ENCODE data around the gene EBLN2. TPM values are rescaled to one million over a fixed set of nuclear protein-coding genes. Genes with fewer than 3 reads are reported as not detected.

EBLN2 gene
- total and polyA plus RNA-seq, 5 donors: 1.0 to 2.6 (median 1.2) TPM

DNA sequence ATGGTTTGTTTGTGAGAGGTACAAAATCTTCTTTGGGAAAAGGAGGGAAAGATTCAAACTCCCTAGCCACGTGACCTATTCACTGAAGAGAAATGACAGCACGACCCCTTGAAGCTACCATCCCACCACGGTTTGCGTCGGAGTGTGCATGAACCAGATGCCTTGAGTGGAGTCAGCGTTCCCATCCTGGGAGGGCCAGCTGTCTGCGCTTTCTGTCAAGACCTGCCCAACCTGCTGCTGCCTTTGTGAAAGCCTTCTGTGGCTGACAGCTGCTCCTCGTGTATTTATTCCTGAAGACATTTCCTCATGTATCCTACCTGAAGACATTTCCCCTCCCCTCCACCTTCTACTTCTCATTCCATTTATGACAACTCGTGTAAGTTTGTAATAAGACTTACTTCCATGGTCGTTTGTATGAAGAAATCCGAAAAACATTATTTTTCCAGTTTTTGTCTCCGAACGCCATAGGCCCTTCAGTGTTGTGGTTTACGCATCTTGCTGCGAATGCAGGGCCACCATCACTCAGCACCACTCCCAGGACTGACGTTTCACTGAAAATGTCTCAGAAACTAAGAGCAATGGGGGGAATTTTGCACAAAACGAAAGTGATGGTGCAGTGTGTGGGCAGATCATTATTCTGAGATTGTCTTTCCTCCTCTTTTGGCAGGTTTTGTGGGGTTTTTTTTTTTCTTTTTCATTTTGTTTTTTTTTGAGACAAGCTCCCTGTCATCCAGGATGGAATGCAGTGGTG lies 18.9 kb downstream of the EBLN2 start:
- no peak overlapping the region for H3K4me3 ChIP-seq (ENCODE audit: low read length)
- ATAC-seq: no peak
- WGBS: 76% methylated on average over 17 of the region's 17 CpGs

DNA sequence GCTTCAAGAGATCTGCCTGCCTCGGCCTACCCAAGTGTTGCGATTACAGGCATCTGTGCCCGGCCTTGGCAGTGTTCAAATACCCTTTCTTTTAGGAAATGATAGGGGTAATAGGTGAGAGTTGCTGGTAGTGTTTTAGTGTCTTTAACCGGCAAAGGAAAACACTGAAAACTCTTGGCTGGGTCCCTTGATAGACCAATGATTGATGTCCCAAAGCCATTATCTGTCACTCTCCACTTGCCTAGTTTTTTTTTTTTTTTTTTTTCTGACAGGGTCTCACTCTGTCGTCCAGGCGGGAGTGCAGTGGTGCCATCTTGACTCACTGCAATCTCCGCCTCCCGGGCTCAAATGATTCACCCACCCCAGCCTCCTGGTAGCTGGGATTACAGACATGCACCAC lies 19.7 kb downstream of the EBLN2 start:
- no peaks in the 10 kb centered on the region for H3K27me3 ChIP-seq (ENCODE audit: control insufficient read depth, insufficient read depth)
- DNase-seq (no peak), ATAC-seq (no peak)
- H3K9me3 ChIP-seq (ENCODE audit: control insufficient read depth, low read length): no peaks in the 10 kb centered on the region
- intact Hi-C loops (cut with DNase I): loop anchor here in 2 of 4 donors (10.0 kb wide), 3 partner anchors 146 to 1206 kb away; partner anchors contain the start of gene SHQ1 (in 1 of the 2)
- 95% methylated on average over 8 of the region's 8 CpGs for WGBS
- no peaks in the 10 kb centered on the region for H3K4me1 ChIP-seq (ENCODE audit: control insufficient read depth, insufficient read depth, low read length)
- H3K4me3 ChIP-seq (ENCODE audit: low read length): no peak overlapping the region
- no peak overlapping the region for H3K27ac ChIP-seq (ENCODE audit: low read length)

More for the DNA sequence above, 18.9 kb downstream of the EBLN2 start:
- H3K27ac ChIP-seq (ENCODE audit: low read length): no peak overlapping the region
- no peaks in the 10 kb centered on the region for H3K9me3 ChIP-seq (ENCODE audit: control insufficient read depth, low read length)
- no peak for DNase-seq
- H3K27me3 ChIP-seq (ENCODE audit: control insufficient read depth, insufficient read depth): no peaks in the 10 kb centered on the region
- H3K4me1 ChIP-seq (ENCODE audit: control insufficient read depth, insufficient read depth, low read length): no peaks in the 10 kb centered on the region
- intact Hi-C loops (cut with DNase I): loop anchor here in 2 of 4 donors (10.0 kb wide), 3 partner anchors 146 to 1206 kb away; partner anchors contain the start of gene SHQ1 (in 1 of the 2)

DNA sequence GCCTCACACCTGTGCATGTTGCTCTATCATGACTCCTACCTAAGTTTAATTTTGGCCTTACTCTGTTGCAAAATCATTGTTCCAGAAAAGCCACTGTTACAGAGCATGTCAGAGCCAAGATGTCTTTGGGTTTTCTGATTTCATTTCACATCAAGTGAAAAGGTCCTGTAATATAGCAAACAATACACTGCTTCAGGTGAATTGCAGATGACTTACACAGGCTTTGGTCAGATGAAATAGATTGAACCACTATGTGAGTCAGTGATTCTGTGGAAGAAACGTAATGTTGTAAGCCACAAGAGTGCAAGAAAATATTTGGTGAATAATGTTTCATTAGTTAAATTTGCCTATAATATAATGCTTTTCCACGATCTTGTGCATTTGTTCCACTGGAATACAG lies 22.7 kb downstream of the EBLN2 start:
- intact Hi-C loops (cut with DNase I): loop anchor here in 2 of 4 donors (10.0 kb wide), 3 partner anchors 149 to 1209 kb away; partner anchors contain the start of gene SHQ1 (in 1 of the 2)
- WGBS: 94% methylated on average over 2 of the region's 2 CpGs
- no peak for ATAC-seq

DNA sequence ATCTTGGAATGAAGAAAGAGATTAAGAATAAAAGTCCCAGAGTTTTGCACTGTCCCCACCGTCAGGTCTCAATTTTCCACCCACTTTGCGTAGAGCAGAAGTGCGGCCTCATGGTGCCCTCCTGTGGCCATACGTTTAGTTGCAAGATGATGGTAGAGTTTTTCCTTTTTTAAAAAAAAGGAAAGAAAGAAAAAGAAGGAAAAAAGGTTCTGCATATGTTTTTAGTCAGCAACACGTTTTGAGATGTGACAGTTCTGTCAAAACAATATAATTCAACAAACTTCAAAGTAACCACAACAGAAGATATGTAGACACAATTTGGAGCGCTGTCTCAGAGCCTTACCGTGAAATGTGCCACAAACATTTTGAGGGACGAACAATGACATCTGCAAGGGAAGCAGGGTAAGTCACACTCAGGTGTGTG lies 24.6 kb downstream of the EBLN2 start:
- H3K4me3 ChIP-seq (ENCODE audit: low read length): no peak overlapping the region
- DNase-seq (peak in 1 of 3 donors; percentile 75), ATAC-seq (peak; percentile 46 to 67)
- no peaks in the 10 kb centered on the region for H3K9me3 ChIP-seq (ENCODE audit: control insufficient read depth, low read length)
- intact Hi-C loops (cut with DNase I): loop anchor here in 2 of 4 donors (10.0 kb wide), 3 partner anchors 151 to 1211 kb away; partner anchors contain the start of gene SHQ1 (in 1 of the 2)
- H3K27ac ChIP-seq (ENCODE audit: low read length): no peak overlapping the region
- no peaks in the 10 kb centered on the region for H3K27me3 ChIP-seq (ENCODE audit: control insufficient read depth, insufficient read depth)
- no peaks in the 10 kb centered on the region for H3K4me1 ChIP-seq (ENCODE audit: control insufficient read depth, insufficient read depth, low read length)
- WGBS: 21% methylated on average over 8 of the region's 8 CpGs

More for the DNA sequence above, 22.7 kb downstream of the EBLN2 start:
- DNase-seq: no peak
- H3K4me3 ChIP-seq (ENCODE audit: low read length): no peak overlapping the region
- no peaks in the 10 kb centered on the region for H3K27me3 ChIP-seq (ENCODE audit: control insufficient read depth, insufficient read depth)
- no peaks in the 10 kb centered on the region for H3K4me1 ChIP-seq (ENCODE audit: control insufficient read depth, insufficient read depth, low read length)
- H3K27ac ChIP-seq (ENCODE audit: low read length): no peak overlapping the region
- H3K9me3 ChIP-seq (ENCODE audit: control insufficient read depth, low read length): no peaks in the 10 kb centered on the region

DNA sequence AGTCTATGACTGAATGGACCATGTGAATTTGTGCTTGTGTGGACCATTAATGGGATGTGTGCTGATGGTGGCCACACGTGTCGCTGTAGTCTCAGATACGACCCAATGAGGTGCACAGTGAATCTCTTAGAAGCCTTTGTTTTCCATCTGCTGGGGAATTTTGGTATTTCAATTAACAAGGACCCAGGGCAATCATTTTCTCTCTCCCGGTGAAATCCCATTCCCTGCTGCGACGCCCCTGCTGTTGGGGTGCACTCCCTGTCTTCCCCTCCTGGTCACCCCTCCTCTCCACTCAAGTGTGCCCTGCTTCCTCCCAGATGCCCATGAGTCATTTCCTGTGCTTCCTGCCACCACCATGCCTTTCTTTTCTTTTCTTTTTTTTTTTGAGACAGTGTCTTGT lies 32.7 kb downstream of the EBLN2 start:
- Histone ChIP-seq H3K4me1 (ENCODE audit: control insufficient read depth, insufficient read depth, low read length) (peaks cover 2% of the 10 kb centered on the region), H3K27ac (ENCODE audit: low read length) (no peak overlapping the region), H3K4me3 (ENCODE audit: low read length) (no peak overlapping the region), H3K9me3 (ENCODE audit: control insufficient read depth, low read length) (no peaks in the 10 kb centered on the region), H3K27me3 (ENCODE audit: control insufficient read depth, insufficient read depth) (no peaks in the 10 kb centered on the region)
- DNase-seq: no peak
- WGBS: 70% methylated on average over 6 of the region's 6 CpGs
- intact Hi-C loops (cut with DNase I): no loop called here
- ATAC-seq: no peak

DNA sequence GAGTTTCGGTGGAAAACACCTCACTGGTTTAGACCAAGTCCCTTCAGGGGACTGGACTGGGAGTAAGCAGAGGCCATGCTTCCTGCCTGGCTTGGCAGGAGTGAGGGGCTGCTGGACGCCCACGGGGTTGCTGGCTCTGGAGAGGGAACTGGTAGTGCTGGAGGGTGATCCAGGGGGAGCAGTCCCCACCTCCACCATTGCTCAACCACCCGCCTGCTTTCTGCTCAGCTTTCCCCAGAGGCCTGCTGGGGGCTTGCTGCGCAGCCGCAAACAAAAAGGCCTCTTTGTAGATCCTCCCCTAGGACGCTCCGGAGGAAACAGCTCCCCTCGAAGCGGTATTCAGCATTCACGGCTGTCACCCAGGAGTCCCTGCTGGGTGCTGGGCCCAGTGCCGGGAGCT lies 33.5 kb downstream of the EBLN2 start:
- ATAC-seq: peak; percentile 38 to 70
- intact Hi-C loops (cut with DNase I): no loop called here
- Histone ChIP-seq H3K9me3 (ENCODE audit: control insufficient read depth, low read length) (no peaks in the 10 kb centered on the region), H3K27me3 (ENCODE audit: control insufficient read depth, insufficient read depth) (no peaks in the 10 kb centered on the region), H3K27ac (ENCODE audit: low read length) (no peak overlapping the region), H3K4me3 (ENCODE audit: low read length) (no peak overlapping the region), H3K4me1 (ENCODE audit: control insufficient read depth, insufficient read depth, low read length) (peaks cover 2% of the 10 kb centered on the region)
- 52% methylated on average over 12 of the region's 12 CpGs for WGBS
- DNase-seq: peak; percentile 35 to 74 (median 71)

DNA sequence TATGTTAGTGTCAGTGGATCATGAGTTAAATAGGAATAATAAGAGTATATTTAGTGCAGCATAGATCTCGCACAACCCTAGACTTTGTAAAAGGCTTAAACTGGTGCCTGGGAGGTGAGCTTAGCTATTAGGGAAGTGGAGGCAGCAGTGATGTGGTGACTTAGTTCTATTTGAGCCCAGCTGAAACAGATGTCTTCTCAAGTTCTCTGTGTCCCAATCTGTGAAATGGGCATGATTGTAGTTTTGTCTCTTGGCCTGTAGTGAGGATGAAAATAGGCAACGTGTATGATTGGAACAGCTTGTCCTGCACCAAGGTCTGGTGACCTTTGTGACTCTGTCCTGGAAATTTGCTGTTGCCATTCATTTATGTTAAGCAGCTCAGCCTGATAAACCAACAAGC lies 34.7 kb downstream of the EBLN2 start:
- intact Hi-C loops (cut with DNase I): no loop called here
- Histone ChIP-seq H3K27ac (ENCODE audit: low read length) (no peak overlapping the region), H3K27me3 (ENCODE audit: control insufficient read depth, insufficient read depth) (no peaks in the 10 kb centered on the region), H3K9me3 (ENCODE audit: control insufficient read depth, low read length) (no peaks in the 10 kb centered on the region), H3K4me3 (ENCODE audit: low read length) (no peak overlapping the region), H3K4me1 (ENCODE audit: control insufficient read depth, insufficient read depth, low read length) (peaks cover 2% of the 10 kb centered on the region)
- ATAC-seq (no peak), DNase-seq (no peak)
- WGBS: 83% methylated on average over 2 of the region's 2 CpGs

DNA sequence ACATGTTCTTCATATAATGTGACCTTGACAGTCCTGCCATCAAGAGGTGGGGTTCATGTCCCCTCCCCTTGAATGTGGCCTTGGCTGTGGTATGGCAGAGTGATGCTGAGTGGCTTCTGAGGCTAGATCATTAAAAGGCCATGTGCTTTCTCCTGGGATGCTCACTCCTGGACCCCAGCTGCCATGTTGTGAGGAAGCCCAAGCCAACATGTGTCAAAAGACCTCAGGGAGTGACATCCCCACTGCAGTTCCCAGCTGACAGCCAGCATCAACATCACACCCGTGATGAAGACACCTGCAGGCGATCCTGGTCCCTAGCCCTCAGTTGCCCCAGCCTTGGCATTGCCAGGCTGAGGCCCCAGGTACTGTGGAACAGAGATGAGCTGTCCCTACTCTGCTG lies 36.6 kb downstream of the EBLN2 start:
- Histone ChIP-seq H3K27ac (ENCODE audit: low read length) (no peak overlapping the region), H3K9me3 (ENCODE audit: control insufficient read depth, low read length) (no peaks in the 10 kb centered on the region), H3K4me3 (ENCODE audit: low read length) (no peak overlapping the region), H3K27me3 (ENCODE audit: control insufficient read depth, insufficient read depth) (no peaks in the 10 kb centered on the region), H3K4me1 (ENCODE audit: control insufficient read depth, insufficient read depth, low read length) (peaks cover 2% of the 10 kb centered on the region)
- intact Hi-C loops (cut with DNase I): no loop called here
- WGBS: 94% methylated on average over 2 of the region's 2 CpGs
- no peak for ATAC-seq
- no peak for DNase-seq

DNA sequence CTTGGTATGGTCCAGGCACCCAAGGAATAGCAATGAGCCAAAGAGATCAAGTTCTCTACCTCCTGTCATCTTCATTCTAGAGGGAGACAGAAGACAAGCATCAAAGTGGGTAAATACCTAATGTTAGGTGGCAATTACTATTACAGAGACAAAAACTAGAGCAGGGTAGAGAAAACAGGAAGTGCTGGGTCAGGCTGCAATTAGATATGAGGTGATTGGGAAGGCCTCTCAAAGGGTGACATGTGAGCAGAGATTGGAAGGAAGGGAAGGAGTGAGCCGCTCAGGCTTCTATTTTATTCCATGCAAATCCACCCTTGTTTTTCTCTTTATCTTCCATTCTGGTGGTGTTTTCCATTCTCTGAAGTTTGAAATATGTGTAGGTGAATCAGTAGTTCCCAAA lies 37.4 kb downstream of the EBLN2 start:
- H3K27ac ChIP-seq (ENCODE audit: low read length): no peak overlapping the region
- H3K27me3 ChIP-seq (ENCODE audit: control insufficient read depth, insufficient read depth): no peaks in the 10 kb centered on the region
- DNase-seq (no peak), ATAC-seq (no peak)
- H3K9me3 ChIP-seq (ENCODE audit: control insufficient read depth, low read length): no peaks in the 10 kb centered on the region
- 64% methylated on average over 1 of the region's 1 CpG for WGBS
- no peak overlapping the region for H3K4me3 ChIP-seq (ENCODE audit: low read length)
- H3K4me1 ChIP-seq (ENCODE audit: control insufficient read depth, insufficient read depth, low read length): peaks cover 2% of the 10 kb centered on the region
- intact Hi-C loops (cut with DNase I): no loop called here

DNA sequence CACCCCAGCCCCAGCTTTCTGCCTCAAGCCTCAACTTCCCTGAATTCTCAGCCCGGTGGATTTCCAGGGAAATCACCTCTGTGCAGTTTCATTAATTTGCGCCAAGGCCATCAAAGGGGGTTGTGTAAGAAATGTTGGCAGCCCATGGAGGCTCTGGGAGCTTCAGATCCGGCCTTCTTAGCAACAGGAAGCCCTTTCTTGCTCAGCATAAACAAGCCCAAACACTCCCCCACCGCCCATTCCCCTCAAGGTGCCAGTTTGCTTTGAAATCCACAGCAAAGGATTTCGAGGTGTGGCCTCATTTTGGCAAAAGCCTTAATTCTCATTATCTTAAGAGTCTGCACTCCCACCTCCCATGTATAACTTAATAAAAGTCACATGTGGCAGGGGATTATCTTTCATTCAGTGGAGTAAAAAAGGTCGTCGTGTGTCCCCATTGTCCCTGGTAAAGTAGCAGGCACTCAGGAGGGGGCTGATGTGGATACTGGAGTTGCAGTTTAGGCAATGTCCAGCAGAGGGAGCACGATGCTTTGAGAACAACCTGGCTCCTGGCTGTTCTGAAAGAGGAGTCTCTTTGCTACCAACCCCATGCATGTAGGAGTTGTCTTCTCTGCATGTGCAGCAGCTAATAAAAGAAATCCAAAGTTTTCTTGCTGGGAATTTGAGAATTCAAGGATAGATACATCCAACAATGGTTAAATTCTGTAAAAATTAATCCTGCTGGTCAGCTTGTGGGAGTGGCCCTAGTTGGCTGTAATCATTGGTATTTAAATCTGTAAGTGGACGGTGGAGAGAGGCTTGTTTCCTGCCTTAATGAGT lies 39.5 kb downstream of the EBLN2 start:
- DNase-seq: peak; percentile 80 to 89 (median 81)
- intact Hi-C loops (cut with DNase I): loop anchor here (2.0 to 10.0 kb wide), 8 partner anchors 104 to 746 kb away; no protein-coding TSS in a partner anchor
- no peak overlapping the region for H3K27ac ChIP-seq (ENCODE audit: low read length)
- no peaks in the 10 kb centered on the region for H3K4me1 ChIP-seq (ENCODE audit: control insufficient read depth, insufficient read depth, low read length)
- WGBS: 28% methylated on average over 9 of the region's 9 CpGs
- peak; percentile 85 to 87 for ATAC-seq
- H3K27me3 ChIP-seq (ENCODE audit: control insufficient read depth, insufficient read depth): no peaks in the 10 kb centered on the region
- no peak overlapping the region for H3K4me3 ChIP-seq (ENCODE audit: low read length)
- H3K9me3 ChIP-seq (ENCODE audit: control insufficient read depth, low read length): no peaks in the 10 kb centered on the region

DNA sequence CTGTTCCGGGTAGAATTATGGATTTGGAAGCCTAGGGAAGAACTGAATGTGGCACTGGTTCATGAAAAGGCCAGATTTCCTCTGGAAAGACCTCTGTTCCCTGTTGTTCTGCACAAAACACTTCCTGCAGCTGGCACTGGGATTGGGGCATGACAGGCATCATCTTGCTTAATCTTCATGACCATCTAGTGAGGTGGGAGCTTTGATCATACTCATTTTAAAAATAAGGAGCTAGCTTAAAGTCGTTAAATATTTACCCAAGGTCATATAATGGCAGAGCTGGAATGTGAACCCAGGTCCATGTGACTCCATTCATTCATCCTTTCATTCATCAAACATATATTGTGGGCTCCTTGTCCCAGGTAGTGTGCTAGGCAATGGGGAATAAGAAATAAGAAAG lies 40.4 kb downstream of the EBLN2 start:
- Histone ChIP-seq H3K27me3 (ENCODE audit: control insufficient read depth, insufficient read depth) (no peaks in the 10 kb centered on the region), H3K4me1 (ENCODE audit: control insufficient read depth, insufficient read depth, low read length) (no peaks in the 10 kb centered on the region), H3K27ac (ENCODE audit: low read length) (no peak overlapping the region), H3K9me3 (ENCODE audit: control insufficient read depth, low read length) (no peaks in the 10 kb centered on the region), H3K4me3 (ENCODE audit: low read length) (no peak overlapping the region)
- intact Hi-C loops (cut with DNase I): loop anchor here (2.0 to 10.0 kb wide), 8 partner anchors 103 to 745 kb away; no protein-coding TSS in a partner anchor
- ATAC-seq (no peak), DNase-seq (no peak)
- 70% methylated on average over 2 of the region's 2 CpGs for WGBS
